K562 (cell line): ENCODE measurements around the gene BAG5. TPM values are rescaled to one million over a fixed set of nuclear protein-coding genes. Genes with fewer than 3 reads are reported as not detected.

Experiments used
- CEBPG ChIP-seq, 3 experiments: fragments of 200-800 bp in 1 of 3; sonication (Bioruptor generic) in 1 of 3; sonication (generic) in 1 of 3; formaldehyde crosslinking in 1 of 3; IDR thresholded peaks in 2 of 3; conservative IDR thresholded peaks in 1 of 3; 2 replicates each; pipeline versions ENCODE4 v1.6.1 to v1.8.0; 2016 to 2022; ENCODE audit warnings: missing compliant biosample characterization in 2 of 3, missing genetic modification characterization in 2 of 3, mild to moderate bottlenecking in 1 of 3, missing genetic modification reagents in 1 of 3
- CHAMP1 ChIP-seq: fragments of 450-650 bp; IDR thresholded peaks from 2 replicates; pipeline ENCODE4 v1.6.1; 2016; ENCODE audit warnings: mild to moderate bottlenecking
- CHD1 ChIP-seq: fragments of 200-600 bp; sonication (generic); IDR thresholded peaks from one replicate; pipeline ENCODE4 v1.6.1; 2012; ENCODE audit warnings: mild to moderate bottlenecking, moderate library complexity, low read length, inconsistent platforms
- ETV5 ChIP-seq: sonication (generic); formaldehyde crosslinking; IDR thresholded peaks from 2 replicates; pipeline ENCODE4 v1.4.0; 2020; ENCODE audit warnings: low read depth, mild to moderate bottlenecking, missing genetic modification reagents
- HNRNPL ChIP-seq: fragments of 200-400 bp; formaldehyde crosslinking; IDR thresholded peaks from 2 replicates; pipeline ENCODE4 v1.6.1; 2017; ENCODE audit warnings: low read depth, mild to moderate bottlenecking, low read length
- MTA1 ChIP-seq: fragments of 450-650 bp; IDR thresholded peaks from 2 replicates; pipeline ENCODE4 v1.6.1; 2017; ENCODE audit warnings: borderline replicate concordance
- MTF1 ChIP-seq: fragments of 250-450 bp; sonication (Bioruptor Pico); IDR thresholded peaks from 2 replicates; pipeline ENCODE4 v1.9.0; 2021; ENCODE audit warnings: moderate library complexity, mild to moderate bottlenecking, inconsistent platforms, borderline replicate concordance
- PPARD ChIP-seq: fragments of 250-450 bp; sonication (Bioruptor Pico); IDR thresholded peaks from 2 replicates; pipeline ENCODE4 v1.8.0; 2022; ENCODE audit warnings: inconsistent platforms, mild to moderate bottlenecking, moderate library complexity
- RBFOX2 ChIP-seq: fragments of 200-400 bp; formaldehyde crosslinking; IDR thresholded peaks from 2 replicates; pipeline ENCODE4 v1.6.1; 2017; ENCODE audit warnings: low read depth, mild to moderate bottlenecking, low read length, moderate library complexity
- RFX5 ChIP-seq: IDR thresholded peaks from 2 replicates; pipeline ENCODE4 v1.6.1; 2011; ENCODE audit warnings: low read depth, mild to moderate bottlenecking, improper control_type of control experiment, low read length
- SP2 ChIP-seq: IDR thresholded peaks from 2 replicates; pipeline ENCODE4 v1.6.1; 2011; ENCODE audit warnings: mild to moderate bottlenecking, low read depth, low read length, moderate library complexity; ENCODE audit not compliant: poor library complexity, severe bottlenecking; ENCODE audit errors: extremely low read depth
- ZNF165 ChIP-seq: fragments of 250-450 bp; sonication (Bioruptor Pico); IDR thresholded peaks from 2 replicates; pipeline ENCODE4 v1.4.0; 2020; ENCODE audit warnings: borderline replicate concordance
- ZNF212 ChIP-seq: fragments of 450-650 bp; formaldehyde crosslinking; IDR thresholded peaks from 2 replicates; pipeline ENCODE4 v1.4.0; 2020; ENCODE audit warnings: mild to moderate bottlenecking
- ZNF324 ChIP-seq: fragments of 250-450 bp; sonication (Bioruptor Pico); IDR thresholded peaks from 2 replicates; pipeline ENCODE4 v1.4.0; 2020; ENCODE audit warnings: mild to moderate bottlenecking
- polyA plus RNA-seq, 8 experiments: library from polyadenylated mRNA; depleted of rRNA in 4 of 8; stranded (reverse) in 5 of 8; unstranded in 3 of 8; fragments of >200 nt; fragmentation: Nextera tagmentation in 2 of 8; fragmentation: Illumina TruSeq in 1 of 8; extraction: Ambion mirVana in 2 of 8; extraction: Trizol in 1 of 8; gene quantifications; 2 replicates each; pipeline versions ENCODE4 v1.2.1 to v1.2.3, GENCODE V29; 2011 to 2014; ENCODE audit warnings: inconsistent platforms in 1 of 8, missing spikeins in 1 of 8
- total RNA-seq, 7 experiments: library from RNA; depleted of rRNA in 6 of 7; stranded (reverse); fragments of >200 nt in 6 of 7; fragmentation: Illumina TruSeq in 2 of 7; extraction: Trizol in 2 of 7; gene quantifications; 2 replicates each; pipeline versions ENCODE4 v1.2.1 to v1.2.3, GENCODE V29; 2011 to 2021; ENCODE audit warnings: low replicate concordance in 1 of 7
- TF ChIP-seq, protein P1 (sequence below): sonication (generic); formaldehyde crosslinking; IDR thresholded peaks from 2 replicates; pipeline ENCODE4 v1.8.0; 2023; ENCODE audit warnings: missing genetic modification reagents, mild to moderate bottlenecking, borderline replicate concordance
- TF ChIP-seq, protein P2 (sequence below): fragments of 250-450 bp; sonication (Bioruptor Pico); IDR thresholded peaks from 2 replicates; pipeline ENCODE4 v1.5.1; 2021; ENCODE audit warnings: mild to moderate bottlenecking

The BAG5 gene
- total and polyA plus RNA-seq, 9 of the 15 experiments (the other 6 are each of a cell fraction or from before 2014, with no cell fraction given): 7.9 to 21.4 (median 13.2) TPM

DNA sequence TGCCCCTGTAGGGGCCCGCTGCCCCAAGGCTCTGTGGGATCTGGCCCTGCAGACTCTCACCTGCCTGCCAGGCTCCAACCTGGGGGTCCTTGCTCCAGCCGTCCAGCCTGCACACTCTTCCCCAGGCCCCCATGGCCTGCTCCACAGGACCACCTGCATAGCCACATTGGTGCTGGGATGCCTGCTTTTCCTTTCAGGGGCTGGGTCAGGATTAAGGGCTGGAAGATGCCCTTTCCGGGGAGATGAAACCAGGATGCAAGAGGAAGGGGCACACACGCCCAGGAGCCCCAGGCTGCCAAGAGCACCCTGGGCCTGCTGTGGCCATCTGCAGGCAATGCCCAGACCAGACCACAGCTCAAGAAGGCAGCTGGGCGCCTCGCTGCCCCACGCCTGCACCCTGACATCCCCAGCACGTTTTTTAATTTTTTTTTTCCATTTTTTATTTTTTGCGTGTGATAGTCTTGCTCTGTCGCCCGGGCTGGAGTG is 15.0 kb downstream of the BAG5 start (continued):
- TF ChIP-seq, protein P1, sequence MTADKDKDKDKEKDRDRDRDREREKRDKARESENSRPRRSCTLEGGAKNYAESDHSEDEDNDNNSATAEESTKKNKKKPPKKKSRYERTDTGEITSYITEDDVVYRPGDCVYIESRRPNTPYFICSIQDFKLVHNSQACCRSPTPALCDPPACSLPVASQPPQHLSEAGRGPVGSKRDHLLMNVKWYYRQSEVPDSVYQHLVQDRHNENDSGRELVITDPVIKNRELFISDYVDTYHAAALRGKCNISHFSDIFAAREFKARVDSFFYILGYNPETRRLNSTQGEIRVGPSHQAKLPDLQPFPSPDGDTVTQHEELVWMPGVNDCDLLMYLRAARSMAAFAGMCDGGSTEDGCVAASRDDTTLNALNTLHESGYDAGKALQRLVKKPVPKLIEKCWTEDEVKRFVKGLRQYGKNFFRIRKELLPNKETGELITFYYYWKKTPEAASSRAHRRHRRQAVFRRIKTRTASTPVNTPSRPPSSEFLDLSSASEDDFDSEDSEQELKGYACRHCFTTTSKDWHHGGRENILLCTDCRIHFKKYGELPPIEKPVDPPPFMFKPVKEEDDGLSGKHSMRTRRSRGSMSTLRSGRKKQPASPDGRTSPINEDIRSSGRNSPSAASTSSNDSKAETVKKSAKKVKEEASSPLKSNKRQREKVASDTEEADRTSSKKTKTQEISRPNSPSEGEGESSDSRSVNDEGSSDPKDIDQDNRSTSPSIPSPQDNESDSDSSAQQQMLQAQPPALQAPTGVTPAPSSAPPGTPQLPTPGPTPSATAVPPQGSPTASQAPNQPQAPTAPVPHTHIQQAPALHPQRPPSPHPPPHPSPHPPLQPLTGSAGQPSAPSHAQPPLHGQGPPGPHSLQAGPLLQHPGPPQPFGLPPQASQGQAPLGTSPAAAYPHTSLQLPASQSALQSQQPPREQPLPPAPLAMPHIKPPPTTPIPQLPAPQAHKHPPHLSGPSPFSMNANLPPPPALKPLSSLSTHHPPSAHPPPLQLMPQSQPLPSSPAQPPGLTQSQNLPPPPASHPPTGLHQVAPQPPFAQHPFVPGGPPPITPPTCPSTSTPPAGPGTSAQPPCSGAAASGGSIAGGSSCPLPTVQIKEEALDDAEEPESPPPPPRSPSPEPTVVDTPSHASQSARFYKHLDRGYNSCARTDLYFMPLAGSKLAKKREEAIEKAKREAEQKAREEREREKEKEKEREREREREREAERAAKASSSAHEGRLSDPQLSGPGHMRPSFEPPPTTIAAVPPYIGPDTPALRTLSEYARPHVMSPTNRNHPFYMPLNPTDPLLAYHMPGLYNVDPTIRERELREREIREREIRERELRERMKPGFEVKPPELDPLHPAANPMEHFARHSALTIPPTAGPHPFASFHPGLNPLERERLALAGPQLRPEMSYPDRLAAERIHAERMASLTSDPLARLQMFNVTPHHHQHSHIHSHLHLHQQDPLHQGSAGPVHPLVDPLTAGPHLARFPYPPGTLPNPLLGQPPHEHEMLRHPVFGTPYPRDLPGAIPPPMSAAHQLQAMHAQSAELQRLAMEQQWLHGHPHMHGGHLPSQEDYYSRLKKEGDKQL: no peak
- TF ChIP-seq MTA1 (no peak), CHD1 (no peak), RFX5 (no peak), ETV5 (no peak), MTF1 (no peak), HNRNPL (no peak), CHAMP1 (no peak), ZNF165 (no peak), PPARD (no peak), ZNF324 (no peak), ZNF212 (CRISPR knock-in tag) (no peak), CEBPG (CRISPR knock-in tag; IDR thresholded peaks at IDR 0.05) (no peak), CEBPG (tag; conservative IDR thresholded peaks at IDR 0.05 in 1 of 2, IDR thresholded peaks at IDR 0.05 in 1 of 2) (no peak), RBFOX2 (no peak), SP2 (no peak)
- TF ChIP-seq, protein P2, sequence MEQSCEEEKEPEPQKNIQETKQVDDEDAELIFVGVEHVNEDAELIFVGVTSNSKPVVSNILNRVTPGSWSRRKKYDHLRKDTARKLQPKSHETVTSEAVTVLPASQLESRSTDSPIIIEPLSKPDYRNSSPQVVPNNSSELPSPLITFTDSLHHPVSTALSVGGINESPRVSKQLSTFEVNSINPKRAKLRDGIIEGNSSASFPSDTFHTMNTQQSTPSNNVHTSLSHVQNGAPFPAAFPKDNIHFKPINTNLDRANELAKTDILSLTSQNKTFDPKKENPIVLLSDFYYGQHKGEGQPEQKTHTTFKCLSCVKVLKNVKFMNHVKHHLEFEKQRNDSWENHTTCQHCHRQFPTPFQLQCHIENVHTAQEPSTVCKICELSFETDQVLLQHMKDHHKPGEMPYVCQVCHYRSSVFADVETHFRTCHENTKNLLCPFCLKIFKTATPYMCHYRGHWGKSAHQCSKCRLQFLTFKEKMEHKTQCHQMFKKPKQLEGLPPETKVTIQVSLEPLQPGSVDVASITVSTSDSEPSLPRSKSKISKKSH (CRISPR knock-in tag): no peak
